Endodermal cell (in vitro differentiated cells): ENCODE data around the gene SDK2. TPM values are rescaled to one million over a fixed set of nuclear protein-coding genes. Genes with fewer than 3 reads are reported as not detected.

Source experiments
- DNase-seq: peaks from one replicate; pipeline ENCODE4 v3.0.0-alpha.2; 2017
- H3K27ac ChIP-seq: 2 replicates; pipeline ENCODE4 v1.5.1; 2013; ENCODE audit warnings: mild to moderate bottlenecking, low read depth, low read length, moderate library complexity
- H3K27me3 ChIP-seq: 2 replicates; pipeline ENCODE4 v1.6.1; 2013; ENCODE audit warnings: mild to moderate bottlenecking, low read length, moderate library complexity; ENCODE audit not compliant: insufficient read depth, control insufficient read depth, poor library complexity, severe bottlenecking
- H3K36me3 ChIP-seq: 2 replicates; pipeline ENCODE4 v1.7.0; 2013; ENCODE audit warnings: mild to moderate bottlenecking, low read length, moderate library complexity; ENCODE audit not compliant: control insufficient read depth, insufficient read depth
- H3K4me1 ChIP-seq: one replicate; pipeline ENCODE4 v1.7.0; 2013; ENCODE audit warnings: low read length; ENCODE audit not compliant: control insufficient read depth, insufficient read depth
- H3K4me3 ChIP-seq: 2 replicates; pipeline ENCODE4 v1.5.1; 2013; ENCODE audit warnings: mild to moderate bottlenecking, low read length, moderate library complexity
- H3K9ac ChIP-seq: 2 replicates; pipeline ENCODE4 v1.6.1; 2013; ENCODE audit warnings: mild to moderate bottlenecking, low read length, moderate library complexity; ENCODE audit not compliant: poor library complexity, severe bottlenecking; ENCODE audit errors: extremely low read depth
- H3K9me3 ChIP-seq: 2 replicates; pipeline ENCODE4 v1.6.1; 2013; ENCODE audit warnings: mild to moderate bottlenecking, low read length, moderate library complexity; ENCODE audit not compliant: control insufficient read depth
- H3K27ac Mint-ChIP-seq: 2 replicates; pipeline ENCODE4 v1.8.0; 2020; ENCODE audit warnings: mixed read lengths
- H3K27me3 Mint-ChIP-seq: 2 replicates; pipeline ENCODE4 v1.8.0; 2021; ENCODE audit warnings: mild to moderate bottlenecking, mixed read lengths; ENCODE audit not compliant: insufficient read depth
- H3K36me3 Mint-ChIP-seq: 2 replicates; pipeline ENCODE4 v1.8.0; 2020; ENCODE audit warnings: low read depth, mixed read lengths
- H3K4me1 Mint-ChIP-seq: 2 replicates; pipeline ENCODE4 v1.8.0; 2020; ENCODE audit warnings: mixed read lengths
- H3K4me3 Mint-ChIP-seq: 2 replicates; pipeline ENCODE4 v1.8.0; 2020; ENCODE audit warnings: mild to moderate bottlenecking, moderate library complexity, mixed read lengths
- H3K9me3 Mint-ChIP-seq: 2 replicates; pipeline ENCODE4 v1.8.0; 2020; ENCODE audit warnings: mild to moderate bottlenecking, mixed read lengths
- WGBS, 2 experiments: methylation state at CpG; one replicate each; pipeline versions ENCODE4 v1.1.5 to v1.1.7; 2013; ENCODE audit warnings: missing lambda C conversion rate in 2 of 2, mixed read lengths in 1 of 2; ENCODE audit not compliant: insufficient coverage in 1 of 2, insufficient read length in 1 of 2; 5-methylcytosine and 5-hydroxymethylcytosine counted together
- total RNA-seq, 2 donors: library from RNA; stranded (reverse); fragmentation: NEBNext Ultra II Directional in 1 of 2; extraction: Animal tissue kit (Norgen Biotek cat#: 25700) in 1 of 2; gene quantifications; 2 replicates in 1 of 2; 3 replicates in 1 of 2; pipeline ENCODE4 v1.2.1, GENCODE V29; 2021
- TF ChIP-seq, protein P1 (sequence below): fragments of 200-600 bp; sonication (generic); conservative IDR thresholded peaks from 2 replicates; pipeline ENCODE4 v1.5.0; 2021; ENCODE audit warnings: antibody characterized with exemption, mild to moderate bottlenecking

SDK2 gene
- total RNA-seq, 2 donors from 2014 or later = 5.9 to 7.0 TPM

DNA sequence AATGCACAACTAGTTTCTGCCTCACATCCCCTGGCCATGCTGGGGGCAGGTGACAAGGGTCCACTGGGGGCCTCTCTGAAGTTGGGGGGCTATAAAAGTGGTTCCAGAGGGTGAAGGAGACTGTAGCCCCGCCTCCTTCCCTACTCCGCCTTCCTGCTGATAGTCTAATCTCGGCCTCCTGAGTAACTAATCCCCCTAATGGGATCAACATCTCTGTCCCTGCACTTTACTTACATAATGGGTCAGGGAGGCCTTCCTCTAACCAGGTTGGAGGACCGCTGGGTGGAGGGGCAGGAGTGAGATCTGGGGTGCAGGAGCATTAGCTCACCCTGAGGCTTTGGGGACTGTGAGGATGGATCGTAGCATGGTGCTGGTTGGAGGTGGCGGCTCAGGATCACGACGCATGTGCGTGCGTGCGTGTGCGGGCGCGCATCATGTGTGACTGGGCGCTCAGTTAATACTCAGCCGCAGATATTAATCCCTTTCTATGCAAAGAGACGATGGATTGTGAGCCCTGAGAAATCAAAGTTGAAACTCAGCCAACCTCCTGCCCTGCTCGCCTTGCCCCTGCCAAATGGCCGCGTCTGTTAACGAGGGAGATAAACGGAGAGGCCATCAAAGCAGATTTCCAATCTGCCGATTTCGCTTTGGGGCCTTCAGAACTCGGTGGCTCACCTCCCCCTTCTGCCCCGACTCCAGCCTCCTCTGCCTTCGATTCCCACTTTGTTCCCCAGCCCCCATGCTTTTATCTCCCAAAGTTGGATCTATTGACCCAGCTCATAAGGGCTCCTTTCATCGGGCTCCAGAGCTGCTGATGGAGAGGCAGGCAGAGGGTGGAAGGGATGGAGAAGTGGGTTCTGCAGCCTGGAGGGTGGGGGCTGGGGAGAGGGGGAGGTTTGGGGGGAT lies 107.3 kb downstream of the SDK2 start:
- Histone ChIP-seq H3K9ac (no peak overlapping the region), H3K4me3 (peak overlapping the region; percentile 56), H3K9me3 (no peaks in the 10 kb centered on the region), H3K4me1 (peaks cover 12% of the 10 kb centered on the region), H3K27ac (no peak overlapping the region), H3K36me3 (no peaks in the 10 kb centered on the region), H3K27me3 (peaks cover 6% of the 10 kb centered on the region)
- 72 to 95% methylated on average over 14 to 28 of the region's 28 CpGs for WGBS, 2 experiments
- H3K27me3 Mint-ChIP-seq = no peaks in the 10 kb centered on the region
- peak overlapping the region; percentile 26 for H3K4me3 Mint-ChIP-seq
- peaks cover 51% of the 10 kb centered on the region for H3K4me1 Mint-ChIP-seq
- H3K36me3 Mint-ChIP-seq = no peaks in the 10 kb centered on the region
- no peaks in the 10 kb centered on the region for H3K9me3 Mint-ChIP-seq
- DNase-seq = peak; percentile 76
- peak overlapping the region; percentile 85 for H3K27ac Mint-ChIP-seq
- TF ChIP-seq, protein P1, sequence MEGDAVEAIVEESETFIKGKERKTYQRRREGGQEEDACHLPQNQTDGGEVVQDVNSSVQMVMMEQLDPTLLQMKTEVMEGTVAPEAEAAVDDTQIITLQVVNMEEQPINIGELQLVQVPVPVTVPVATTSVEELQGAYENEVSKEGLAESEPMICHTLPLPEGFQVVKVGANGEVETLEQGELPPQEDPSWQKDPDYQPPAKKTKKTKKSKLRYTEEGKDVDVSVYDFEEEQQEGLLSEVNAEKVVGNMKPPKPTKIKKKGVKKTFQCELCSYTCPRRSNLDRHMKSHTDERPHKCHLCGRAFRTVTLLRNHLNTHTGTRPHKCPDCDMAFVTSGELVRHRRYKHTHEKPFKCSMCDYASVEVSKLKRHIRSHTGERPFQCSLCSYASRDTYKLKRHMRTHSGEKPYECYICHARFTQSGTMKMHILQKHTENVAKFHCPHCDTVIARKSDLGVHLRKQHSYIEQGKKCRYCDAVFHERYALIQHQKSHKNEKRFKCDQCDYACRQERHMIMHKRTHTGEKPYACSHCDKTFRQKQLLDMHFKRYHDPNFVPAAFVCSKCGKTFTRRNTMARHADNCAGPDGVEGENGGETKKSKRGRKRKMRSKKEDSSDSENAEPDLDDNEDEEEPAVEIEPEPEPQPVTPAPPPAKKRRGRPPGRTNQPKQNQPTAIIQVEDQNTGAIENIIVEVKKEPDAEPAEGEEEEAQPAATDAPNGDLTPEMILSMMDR = no peak

- H3K4me1 Mint-ChIP-seq = peaks cover 55% of the 10 kb centered on the region
Observed at GRCh38 chr17:73535746-73536145, 108.5 kb downstream of the SDK2 start.

DNA sequence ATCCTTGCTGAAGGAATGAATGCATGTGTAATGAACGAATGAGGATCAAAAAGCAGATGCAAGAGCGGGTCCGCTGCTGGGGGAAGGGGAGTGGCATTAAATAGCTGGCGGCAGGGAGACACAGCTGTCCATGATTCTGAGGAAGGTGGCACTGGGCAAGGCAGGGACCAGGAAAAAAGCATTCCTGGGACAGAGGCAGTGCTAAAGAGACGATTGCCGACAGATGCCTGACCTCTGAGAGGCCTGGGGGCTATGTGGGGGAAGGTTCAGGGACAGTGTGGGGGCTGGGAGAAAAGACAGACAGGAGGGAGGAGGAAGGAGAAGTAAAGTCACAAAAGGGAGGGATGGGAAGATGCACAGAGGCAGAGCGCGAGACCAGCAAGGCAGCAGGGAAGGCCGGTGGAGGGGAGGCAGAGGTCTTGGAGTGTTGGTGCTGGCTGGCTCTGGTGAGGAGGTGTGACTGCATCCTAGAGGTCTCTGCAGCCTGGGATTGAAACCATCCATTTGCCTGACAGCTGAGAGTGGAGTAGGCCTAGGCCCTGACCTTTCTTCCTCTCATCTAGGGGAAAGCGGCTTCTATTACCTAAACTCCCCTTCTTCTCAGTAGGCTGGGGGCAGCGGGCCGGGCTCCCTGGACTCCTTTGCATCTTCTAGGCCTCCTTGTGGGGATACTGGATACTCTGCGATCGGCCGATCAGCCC lies 109.9 kb downstream of the SDK2 start:
- Histone ChIP-seq H3K9ac (no peak overlapping the region), H3K4me3 (no peak overlapping the region), H3K4me1 (peaks cover 20% of the 10 kb centered on the region), H3K36me3 (no peaks in the 10 kb centered on the region), H3K9me3 (no peaks in the 10 kb centered on the region), H3K27me3 (peaks cover 6% of the 10 kb centered on the region), H3K27ac (peak overlapping the region; percentile 41)
- no peaks in the 10 kb centered on the region for H3K9me3 Mint-ChIP-seq
- 73 to 83% methylated on average over 8 to 15 of the region's 15 CpGs for WGBS, 2 experiments
- no peak for DNase-seq
- no peaks in the 10 kb centered on the region for H3K36me3 Mint-ChIP-seq
- no peaks in the 10 kb centered on the region for H3K27me3 Mint-ChIP-seq
- peaks cover 63% of the 10 kb centered on the region for H3K4me1 Mint-ChIP-seq
- no peak overlapping the region for H3K4me3 Mint-ChIP-seq
- TF ChIP-seq, protein P1 = no peak
- H3K27ac Mint-ChIP-seq = peak overlapping the region; percentile 65

More at GRCh38 chr17:73535746-73536145, 108.5 kb downstream of the SDK2 start:
- Histone ChIP-seq H3K9me3 (no peaks in the 10 kb centered on the region), H3K4me3 (no peak overlapping the region), H3K9ac (no peak overlapping the region), H3K4me1 (peaks cover 13% of the 10 kb centered on the region), H3K27me3 (peaks cover 6% of the 10 kb centered on the region), H3K36me3 (no peaks in the 10 kb centered on the region), H3K27ac (no peak overlapping the region)
- no peaks in the 10 kb centered on the region for H3K36me3 Mint-ChIP-seq
- no peak overlapping the region for H3K4me3 Mint-ChIP-seq
- no peak overlapping the region for H3K27ac Mint-ChIP-seq
- H3K9me3 Mint-ChIP-seq = no peaks in the 10 kb centered on the region
- TF ChIP-seq, protein P1 = no peak
- no peaks in the 10 kb centered on the region for H3K27me3 Mint-ChIP-seq
- 73 to 83% methylated on average over 2 to 6 of the region's 6 CpGs for WGBS, 2 experiments
- DNase-seq = no peak
